Sigmoid colon (tissue), 4 donors: ENCODE data around the gene MYH14.

Source experiments
- CTCF ChIP-seq, 4 experiments: fragments of 450-650 bp in 3 of 4; fragments of 200-600 bp in 1 of 4; IDR thresholded peaks; one replicate each; pipeline ENCODE4 v1.5.1; 2016 to 2019; ENCODE audit warnings: antibody characterized with exemption in 4 of 4, mild to moderate bottlenecking in 3 of 4, moderate library complexity in 2 of 4
- EP300 ChIP-seq, 4 donors: sonication (generic); formaldehyde crosslinking; IDR thresholded peaks; one replicate each; pipeline ENCODE4 v1.6.1; 2017; ENCODE audit warnings: antibody characterized with exemption in 4 of 4
- POLR2A ChIP-seq, 2 donors: fragments of 450-650 bp; IDR thresholded peaks; one replicate each; pipeline ENCODE4 v1.6.1; 2016; ENCODE audit warnings: antibody characterized with exemption in 2 of 2, mild to moderate bottlenecking in 2 of 2, moderate library complexity in 2 of 2
- POLR2AphosphoS5 ChIP-seq, 4 donors: sonication (generic); formaldehyde crosslinking; IDR thresholded peaks; one replicate each; pipeline ENCODE4 v1.6.1; 2017; ENCODE audit warnings: antibody characterized with exemption in 4 of 4

DNA sequence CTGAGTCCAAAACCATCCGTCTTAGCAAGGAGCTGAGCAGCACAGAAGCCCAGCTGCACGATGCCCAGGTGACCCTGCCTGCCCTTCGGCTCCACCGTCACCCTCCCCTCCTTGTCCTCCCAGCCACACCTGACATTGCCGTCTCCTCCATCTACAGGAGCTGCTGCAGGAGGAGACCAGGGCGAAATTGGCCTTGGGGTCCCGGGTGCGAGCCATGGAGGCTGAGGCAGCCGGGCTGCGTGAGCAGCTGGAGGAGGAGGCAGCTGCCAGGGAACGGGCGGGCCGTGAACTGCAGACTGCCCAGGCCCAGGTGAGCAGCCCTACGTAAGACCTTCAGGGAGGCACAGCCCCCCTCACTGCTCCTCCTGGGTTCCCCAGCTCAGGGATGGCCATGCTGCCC is 76.7 kb downstream of the MYH14 start:
- TF ChIP-seq CTCF (IDR thresholded peaks at IDR 0.05) (no peak), POLR2A (IDR thresholded peaks at IDR 0.05) (no peak), POLR2AphosphoS5 (IDR thresholded peaks at IDR 0.05) (no peak), EP300 (IDR thresholded peaks at IDR 0.05) (no peak)
